Activated CD4-positive, alpha-beta T cell treated with anti-CD3 and anti-CD28 coated beads, Interleukin-2, Interleukin-4, amounts not matched to agents 100 ng/mL and 50 ng/mL, durations not matched to agents 16 hours and 8 hours (primary cell): ENCODE results near the gene TCEA2.
A peak's percentile ranks its signal among the peaks of the same experiment; 100 is the strongest.

ENCODE experiments used
- DNase-seq: peaks from one replicate; pipeline ENCODE4 v3.0.0-alpha.2; 2020; ENCODE audit warnings: low spot score

The TCEA2 gene

GRCh38 chr20:64065062-64065973 is 2.3 kb downstream of the TCEA2 start:
- DNase-seq = no peak

GRCh38 chr20:64065974-64066343 is 3.0 kb downstream of the TCEA2 start:
- peak; percentile 85 for DNase-seq

- no peak for DNase-seq
Measured at GRCh38 chr20:64067005-64067632, 4.1 kb downstream of the TCEA2 start.

- no peak for DNase-seq
Measured at GRCh38 chr20:64067733-64068307, 4.8 kb downstream of the TCEA2 start.

GRCh38 chr20:64068386-64069208 is 5.6 kb downstream of the TCEA2 start:
- DNase-seq = no peak

- no peak for DNase-seq
Measured at GRCh38 chr20:64069209-64069613, 6.2 kb downstream of the TCEA2 start.

GRCh38 chr20:64069614-64070243 is 6.7 kb downstream of the TCEA2 start:
- DNase-seq = no peak

GRCh38 chr20:64070244-64070993 is 7.4 kb downstream of the TCEA2 start:
- DNase-seq = no peak

- no peak for DNase-seq
Measured at GRCh38 chr20:64071341-64072332, 8.6 kb downstream of the TCEA2 start.

GRCh38 chr20:64072498-64073063 is 9.6 kb downstream of the TCEA2 start:
- DNase-seq = no peak

GRCh38 chr20:64073476-64074183 is 10.6 kb downstream of the TCEA2 start:
- DNase-seq = no peak

- no peak for DNase-seq
Measured at GRCh38 chr20:64074184-64074789, 11.3 kb downstream of the TCEA2 start.

- no peak for DNase-seq
Measured at GRCh38 chr20:64074963-64075362, 12.0 kb downstream of the TCEA2 start.

GRCh38 chr20:64075556-64075955 is 12.6 kb downstream of the TCEA2 start:
- DNase-seq = no peak

GRCh38 chr20:64076061-64076997 is 13.3 kb downstream of the TCEA2 start:
- no peak for DNase-seq

GRCh38 chr20:64077094-64077493 is 14.1 kb downstream of the TCEA2 start:
- peak; percentile 57 for DNase-seq

- no peak for DNase-seq
Measured at GRCh38 chr20:64077541-64077875, 14.5 kb downstream of the TCEA2 start.
